Adrenal gland (tissue), 12 donors: ENCODE results near the gene KLHDC4. TPM values are rescaled to one million over a fixed set of nuclear protein-coding genes. Genes with fewer than 3 reads are reported as not detected.

ENCODE experiments used
- DNase-seq, 7 donors: peaks; one replicate each; pipeline ENCODE4 v3.0.0-alpha.2; 2019 to 2020
- H3K27ac ChIP-seq, 5 donors: fragments of 200-600 bp; sonication (generic) in 4 of 5; 1 replicate in 3 of 5; 2 replicates in 2 of 5; pipeline versions ENCODE4 v1.5.1 to v1.8.0; 2016 to 2020; ENCODE audit warnings: mild to moderate bottlenecking in 1 of 5
- H3K27me3 ChIP-seq: fragments of 200-600 bp; 2 replicates; pipeline ENCODE4 v1.8.0; 2021
- H3K36me3 ChIP-seq, 2 donors: fragments of 200-600 bp; replicated peaks in 1 of 2; 1 replicate in 1 of 2; 2 replicates in 1 of 2; pipeline versions ENCODE4 v1.5.1 to v1.8.0; 2018 to 2022
- H3K4me1 ChIP-seq, 2 donors: fragments of 200-600 bp; replicated peaks in 1 of 2; 1 replicate in 1 of 2; 2 replicates in 1 of 2; pipeline versions ENCODE4 v1.5.1 to v1.8.0; 2018 to 2021
- H3K4me3 ChIP-seq, 4 donors: fragments of 200-600 bp; sonication (generic) in 3 of 4; one replicate each; pipeline ENCODE4 v1.5.1; 2016 to 2018
- H3K9me3 ChIP-seq, 3 donors: fragments of 200-600 bp; sonication (generic) in 1 of 3; replicated peaks in 1 of 3; 1 replicate in 2 of 3; 2 replicates in 1 of 3; pipeline versions ENCODE4 v1.5.1 to v1.8.0; 2016 to 2021
- POLR2A ChIP-seq, 2 donors: fragments of 450-650 bp; IDR thresholded peaks; one replicate each; pipeline ENCODE4 v1.6.1; 2017; ENCODE audit warnings: antibody characterized with exemption in 2 of 2, mild to moderate bottlenecking in 2 of 2, moderate library complexity in 1 of 2
- WGBS, 4 donors: extraction: QIAGEN DNeasy Blood & Tissue Kit in 2 of 4; methylation state at CpG; one replicate each; pipeline versions ENCODE4 v1.1.5 to v1.1.7; 2013 to 2017; 5-methylcytosine and 5-hydroxymethylcytosine counted together
- intact Hi-C, 2 donors: fragments of 100-400 bp; cut with DNase I; formaldehyde crosslinking; loops; one replicate each; pipeline versions ENCODE4 v1.14.1 to v1.15.0; 2022 to 2023
- polyA plus RNA-seq, 3 donors: library from polyadenylated mRNA; stranded (reverse); fragments of 200-250 nt in 2 of 3; fragments of 350-450 nt in 1 of 3; fragmentation: Illumina TruSeq in 1 of 3; extraction: RNeasy Lipid Tissue Mini Kit (QIAGEN cat#74804) in 1 of 3; gene quantifications; one replicate each; pipeline ENCODE4 v1.2.3, GENCODE V29; 2013 to 2014
- total RNA-seq, 9 donors: library from RNA; depleted of rRNA in 4 of 9; stranded (reverse); fragments of >200 nt in 4 of 9; fragments of 120-200 nt in 1 of 9; fragmentation: NEBNext Ultra II Directional in 1 of 9; extraction: Animal tissue kit (Norgen Biotek cat#: 25700) in 1 of 9; gene quantifications; one replicate each; pipeline versions ENCODE4 v1.1.0 to v1.2.4, GENCODE V29; 2013 to 2023
- TF ChIP-seq, protein P1 (sequence below), 6 experiments: fragments of 450-650 bp in 4 of 6; fragments of 200-600 bp in 2 of 6; sonication (generic) in 1 of 6; IDR thresholded peaks; 1 replicate in 5 of 6; 2 replicates in 1 of 6; pipeline versions ENCODE4 v1.5.1 to v1.8.0; 2016 to 2021; ENCODE audit warnings: antibody characterized with exemption in 6 of 6, mild to moderate bottlenecking in 2 of 6, moderate library complexity in 1 of 6
- donor health status: healthy with polysubstance abuse.
- donor health status: Bipolar disorder and iron deficiency.
- donor health status: DM: yes; HTN: yes; CAD: no.
- donor health status: DM: no; HTN: no; CAD: no.
- donor health status: DM: no; HTN: no; CAD: no.
- donor health status: DM: yes; HTN: yes; CAD: no.

The KLHDC4 gene
- total and polyA plus RNA-seq, 12 donors: 15.4 to 94.0 (median 26.4) TPM

DNA sequence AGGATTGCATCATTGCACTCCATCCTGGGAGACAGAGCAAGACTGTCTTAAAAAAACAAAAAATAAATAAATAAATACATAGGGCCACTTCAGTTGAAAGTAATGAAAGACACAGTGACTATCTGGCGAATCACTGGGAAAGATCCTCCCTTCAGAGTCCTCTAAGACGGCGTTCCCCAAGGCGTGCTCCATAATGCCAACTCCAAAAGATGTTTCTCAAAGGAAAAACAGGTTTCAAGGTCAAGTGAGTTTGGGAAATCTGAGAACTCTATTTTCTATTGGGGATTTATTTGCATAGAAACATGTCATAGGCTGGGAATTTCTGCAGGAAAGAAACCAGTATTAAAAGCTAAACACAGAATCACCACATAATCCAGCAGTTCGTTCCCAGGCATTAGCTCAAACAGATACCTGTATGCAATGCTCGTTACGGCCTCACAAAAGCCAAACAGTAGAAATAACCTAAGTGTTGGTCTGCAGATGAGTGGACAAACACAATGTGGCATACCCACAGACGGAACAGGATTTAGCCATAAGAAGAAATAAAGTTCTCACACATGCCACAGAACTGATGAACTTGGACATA lies 7.9 kb downstream of the KLHDC4 start:
- TF ChIP-seq POLR2A (IDR thresholded peaks at IDR 0.05): no peak
- TF ChIP-seq, protein P1, sequence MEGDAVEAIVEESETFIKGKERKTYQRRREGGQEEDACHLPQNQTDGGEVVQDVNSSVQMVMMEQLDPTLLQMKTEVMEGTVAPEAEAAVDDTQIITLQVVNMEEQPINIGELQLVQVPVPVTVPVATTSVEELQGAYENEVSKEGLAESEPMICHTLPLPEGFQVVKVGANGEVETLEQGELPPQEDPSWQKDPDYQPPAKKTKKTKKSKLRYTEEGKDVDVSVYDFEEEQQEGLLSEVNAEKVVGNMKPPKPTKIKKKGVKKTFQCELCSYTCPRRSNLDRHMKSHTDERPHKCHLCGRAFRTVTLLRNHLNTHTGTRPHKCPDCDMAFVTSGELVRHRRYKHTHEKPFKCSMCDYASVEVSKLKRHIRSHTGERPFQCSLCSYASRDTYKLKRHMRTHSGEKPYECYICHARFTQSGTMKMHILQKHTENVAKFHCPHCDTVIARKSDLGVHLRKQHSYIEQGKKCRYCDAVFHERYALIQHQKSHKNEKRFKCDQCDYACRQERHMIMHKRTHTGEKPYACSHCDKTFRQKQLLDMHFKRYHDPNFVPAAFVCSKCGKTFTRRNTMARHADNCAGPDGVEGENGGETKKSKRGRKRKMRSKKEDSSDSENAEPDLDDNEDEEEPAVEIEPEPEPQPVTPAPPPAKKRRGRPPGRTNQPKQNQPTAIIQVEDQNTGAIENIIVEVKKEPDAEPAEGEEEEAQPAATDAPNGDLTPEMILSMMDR (IDR thresholded peaks at IDR 0.05): no peak
- Histone ChIP-seq H3K4me3 (no peak overlapping the region), H3K36me3 (peaks cover 0 to 31% of the 10 kb centered on the region in 2 donors), H3K27me3 (no peaks in the 10 kb centered on the region), H3K27ac (no peak overlapping the region), H3K4me1 (no peaks in the 10 kb centered on the region), H3K9me3 (no peaks in the 10 kb centered on the region)
- DNase-seq: no peak
- WGBS, 4 donors: 92 to 96% (median 94%) methylated on average over 8 of the region's 8 CpGs
- intact Hi-C loops: no loop called here

DNA sequence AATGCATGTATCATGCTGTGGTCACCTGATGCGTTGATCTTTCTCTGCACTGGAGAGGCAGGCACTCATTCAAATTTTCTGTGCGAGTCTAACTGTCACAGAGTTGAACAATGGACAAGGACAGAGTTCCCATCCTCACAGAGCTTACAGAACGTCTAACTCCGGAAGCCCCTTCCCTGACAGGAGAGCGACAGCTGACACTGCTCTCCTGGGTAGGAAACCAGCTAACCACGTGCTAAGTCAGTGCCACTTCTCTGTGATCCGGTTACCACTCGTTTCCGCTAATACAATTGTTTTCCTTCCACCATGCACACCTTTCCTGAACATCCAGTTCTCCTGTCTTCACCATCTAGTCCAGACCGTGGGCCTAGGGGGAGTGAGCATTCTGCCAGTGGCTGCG lies 11.3 kb downstream of the KLHDC4 start:
- no peak overlapping the region for H3K27ac ChIP-seq
- no peak for DNase-seq
- intact Hi-C loops: no loop called here
- peaks cover 0 to 43% of the 10 kb centered on the region in 2 donors for H3K36me3 ChIP-seq
- WGBS, 4 donors: 84 to 91% (median 86%) methylated on average over 11 of the region's 11 CpGs
- H3K27me3 ChIP-seq: no peaks in the 10 kb centered on the region
- TF ChIP-seq POLR2A (IDR thresholded peaks at IDR 0.05): no peak
- TF ChIP-seq, protein P1 (IDR thresholded peaks at IDR 0.05): no peak
- H3K9me3 ChIP-seq: no peaks in the 10 kb centered on the region
- no peaks in the 10 kb centered on the region for H3K4me1 ChIP-seq
- H3K4me3 ChIP-seq: no peak overlapping the region

DNA sequence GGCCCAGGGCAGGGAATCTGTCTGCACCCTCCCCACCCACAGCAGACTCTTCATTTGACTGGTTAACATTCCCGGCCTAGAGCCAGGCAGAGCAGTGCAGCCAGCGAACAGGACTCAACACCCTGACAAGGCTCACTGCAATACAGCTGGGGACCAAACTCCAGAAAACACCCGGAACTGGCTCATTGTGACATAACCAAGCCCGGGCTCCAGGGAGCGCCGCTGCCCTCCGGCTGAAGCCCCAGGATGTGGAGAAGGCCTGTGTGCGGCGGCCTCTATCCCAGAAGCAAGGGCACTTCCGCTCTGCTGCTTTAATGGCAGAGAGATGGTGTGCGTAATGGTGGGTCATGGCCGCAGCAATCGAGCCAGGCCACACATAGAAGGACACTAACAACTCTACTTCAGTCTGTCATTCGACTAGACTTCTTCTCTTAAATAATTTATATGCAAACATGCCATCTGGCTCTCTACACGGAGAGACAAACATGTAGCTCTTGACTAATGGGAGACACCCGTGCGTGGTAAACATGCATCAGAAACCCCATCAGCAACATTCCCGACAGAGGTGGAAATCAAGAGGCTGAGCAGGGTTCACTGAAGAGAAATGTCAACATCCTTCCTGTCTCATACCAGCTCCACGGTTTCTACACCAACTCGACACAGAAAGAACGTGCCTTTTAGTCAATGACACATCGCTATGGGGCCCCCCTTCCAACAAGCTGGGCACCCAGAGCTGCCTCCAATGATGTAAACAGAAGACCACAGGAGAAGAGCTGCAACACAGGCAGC lies 18.0 kb downstream of the KLHDC4 start:
- DNase-seq: no peak
- H3K27ac ChIP-seq: no peak overlapping the region
- no peaks in the 10 kb centered on the region for H3K27me3 ChIP-seq
- no peak overlapping the region for H3K4me3 ChIP-seq
- WGBS, 4 donors: 88 to 91% (median 89%) methylated on average over 20 to 22 of the region's 22 CpGs
- no peaks in the 10 kb centered on the region for H3K9me3 ChIP-seq
- intact Hi-C loops: no loop called here
- no peak for TF ChIP-seq POLR2A (IDR thresholded peaks at IDR 0.05)
- TF ChIP-seq, protein P1 (IDR thresholded peaks at IDR 0.05): no peak
- peaks cover 0 to 57% of the 10 kb centered on the region in 2 donors for H3K36me3 ChIP-seq
- H3K4me1 ChIP-seq: no peaks in the 10 kb centered on the region

DNA sequence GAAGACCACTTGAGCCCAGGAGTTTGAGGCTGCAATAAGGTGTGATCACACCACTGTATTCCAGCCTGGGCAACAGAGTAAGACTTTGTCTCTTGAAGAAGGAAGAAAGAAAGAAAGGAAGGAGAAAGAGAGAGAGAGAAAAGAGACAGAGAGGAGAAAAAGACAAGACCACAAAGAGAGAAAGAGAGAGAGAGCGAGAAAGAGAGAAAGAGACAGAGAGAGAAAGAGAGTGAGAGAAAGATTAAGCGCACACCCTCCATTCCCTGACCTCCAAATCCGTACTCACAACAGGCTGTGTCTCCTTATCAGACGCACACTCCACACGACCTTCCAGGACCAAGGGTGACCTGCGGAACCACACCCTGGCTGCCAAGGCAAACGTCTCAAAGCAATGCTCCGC lies 19.6 kb downstream of the KLHDC4 start:
- 80 to 84% (median 82%) methylated on average over 8 of the region's 8 CpGs for WGBS, 4 donors
- no peak for DNase-seq
- peaks cover 0 to 54% of the 10 kb centered on the region in 2 donors for H3K36me3 ChIP-seq
- intact Hi-C loops: no loop called here
- H3K9me3 ChIP-seq: no peaks in the 10 kb centered on the region
- H3K27me3 ChIP-seq: no peaks in the 10 kb centered on the region
- no peaks in the 10 kb centered on the region for H3K4me1 ChIP-seq
- no peak for TF ChIP-seq POLR2A (IDR thresholded peaks at IDR 0.05)
- TF ChIP-seq, protein P1 (IDR thresholded peaks at IDR 0.05): no peak
- H3K27ac ChIP-seq: no peak overlapping the region
- H3K4me3 ChIP-seq: no peak overlapping the region
